GM21737 (cell line): ENCODE measurements around the gene FADS6.
"Not testable (repeated sequence)": the region's sequence is repeated elsewhere in the genome, so short reads cannot be mapped to it uniquely, and the experiment has no call there.

Source experiments
- ATAC-seq: cut with Tn5 transposase; IDR thresholded peaks from one replicate; pipeline ENCODE4 v1.9.1; 2021; ENCODE audit warnings: mild to moderate bottlenecking, moderate library complexity; ENCODE audit not compliant: unreplicated experiment

The FADS6 gene

DNA sequence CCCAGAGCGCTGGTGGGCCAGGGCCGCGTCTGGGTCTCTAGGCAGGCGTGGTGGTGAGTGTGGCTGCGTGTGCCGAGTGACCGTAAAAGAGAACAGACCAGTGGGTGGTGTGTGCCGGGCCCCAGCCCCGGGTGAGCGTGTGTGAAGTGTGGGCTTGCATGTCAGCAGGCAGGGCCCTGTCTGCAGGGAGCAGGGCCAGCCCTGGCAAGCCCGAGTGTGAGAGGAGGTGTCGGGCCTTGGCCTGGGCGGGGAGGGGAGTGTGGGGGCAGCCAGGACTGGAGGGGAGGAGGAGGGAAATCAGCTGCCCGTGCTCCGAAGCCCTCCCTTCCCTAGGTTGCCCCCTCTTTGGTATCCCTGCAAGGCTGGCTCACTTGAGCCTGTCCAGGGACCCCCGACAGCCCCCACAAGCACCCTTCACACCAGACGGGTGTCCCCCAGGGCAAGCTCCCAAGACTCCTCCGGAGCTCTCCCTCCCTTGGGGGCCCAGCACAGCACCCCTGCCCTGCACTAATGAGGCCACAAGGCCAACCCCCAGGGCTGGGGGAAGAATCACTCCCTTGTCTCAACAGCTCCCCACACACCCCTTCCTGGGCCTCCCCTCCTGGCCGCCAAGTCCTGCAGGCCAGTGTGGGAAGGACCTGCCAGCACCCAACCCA lies 27.7 kb upstream of the FADS6 start:
- no peak for ATAC-seq

DNA sequence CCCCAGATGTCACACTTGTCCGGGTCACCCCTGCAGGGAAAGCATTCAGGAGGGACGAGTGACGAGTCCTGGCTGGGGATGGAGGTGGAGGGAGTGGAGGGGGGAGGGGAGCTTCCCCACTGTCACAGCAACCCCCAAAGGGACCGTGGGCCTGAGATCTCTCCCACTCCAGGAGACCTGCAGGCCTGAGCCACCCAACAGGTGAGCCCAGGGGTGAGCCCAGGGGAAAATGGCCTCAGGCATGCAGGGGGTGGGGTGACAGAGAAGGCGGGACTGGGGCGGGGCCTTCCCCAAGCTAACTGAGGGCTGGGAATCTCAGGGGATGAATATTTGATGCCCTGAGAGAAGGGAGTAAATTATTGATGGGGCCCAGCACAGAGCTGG lies 27.2 kb upstream of the FADS6 start:
- no peak for ATAC-seq

DNA sequence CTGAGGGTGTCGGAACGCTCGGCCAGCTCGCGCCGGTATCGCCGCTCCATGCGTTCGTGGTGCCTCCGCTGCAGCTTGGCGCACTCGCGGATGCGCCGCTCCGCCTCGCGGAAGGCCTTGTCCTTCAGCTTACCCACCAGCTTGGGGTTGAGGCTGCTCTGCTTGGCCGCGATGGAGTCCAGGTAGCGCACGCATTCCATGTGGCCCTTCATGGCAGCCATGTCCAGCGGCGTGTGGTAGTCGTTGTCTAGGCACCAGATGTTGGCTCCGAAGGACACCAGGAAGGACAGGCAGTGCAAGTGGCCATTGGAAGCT lies 26.8 kb upstream of the FADS6 start:
- no peak for ATAC-seq

DNA sequence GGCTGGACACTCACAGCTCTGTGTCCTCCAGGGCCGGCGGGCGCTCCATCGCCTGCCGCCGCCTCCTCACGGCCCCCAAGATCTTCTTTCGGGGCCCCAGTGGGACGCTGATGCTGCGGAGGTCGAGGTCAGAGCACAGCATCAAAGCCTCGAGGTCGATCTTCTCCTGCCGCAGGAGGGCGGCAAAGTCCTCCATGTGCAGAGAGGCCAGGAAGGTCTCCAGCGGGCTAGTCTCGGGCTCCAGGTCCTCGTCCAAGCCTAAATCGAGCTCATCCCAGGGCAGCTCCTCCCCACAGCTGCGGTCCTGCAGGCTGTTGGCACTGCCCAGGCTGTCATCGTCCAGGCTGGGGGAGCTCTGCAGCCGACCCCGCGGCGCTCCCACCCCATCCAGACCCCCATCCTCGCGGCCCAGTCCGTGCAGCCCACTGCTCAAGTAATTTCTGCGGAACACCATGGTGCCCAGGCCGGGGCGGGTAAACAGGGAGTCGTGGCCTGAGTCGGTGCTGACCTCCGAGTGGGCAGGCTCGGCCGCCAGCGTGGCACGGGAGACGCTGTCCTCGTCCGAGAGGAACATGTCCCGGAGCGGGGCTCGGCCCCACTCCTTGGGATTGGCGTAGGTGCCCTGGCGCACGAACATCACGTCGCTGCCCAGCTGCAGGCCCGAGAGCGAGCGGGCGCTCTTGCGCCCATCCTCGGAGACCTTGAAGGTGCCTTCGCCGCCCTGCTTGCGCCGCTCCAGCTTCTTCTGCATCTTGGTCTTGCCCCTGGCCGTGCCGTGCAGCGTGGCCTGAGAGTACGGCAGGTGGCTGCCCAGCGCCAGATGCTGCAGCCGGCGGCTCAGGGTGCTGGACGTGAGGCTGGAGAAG lies 26.2 kb upstream of the FADS6 start:
- ATAC-seq = no peak

DNA sequence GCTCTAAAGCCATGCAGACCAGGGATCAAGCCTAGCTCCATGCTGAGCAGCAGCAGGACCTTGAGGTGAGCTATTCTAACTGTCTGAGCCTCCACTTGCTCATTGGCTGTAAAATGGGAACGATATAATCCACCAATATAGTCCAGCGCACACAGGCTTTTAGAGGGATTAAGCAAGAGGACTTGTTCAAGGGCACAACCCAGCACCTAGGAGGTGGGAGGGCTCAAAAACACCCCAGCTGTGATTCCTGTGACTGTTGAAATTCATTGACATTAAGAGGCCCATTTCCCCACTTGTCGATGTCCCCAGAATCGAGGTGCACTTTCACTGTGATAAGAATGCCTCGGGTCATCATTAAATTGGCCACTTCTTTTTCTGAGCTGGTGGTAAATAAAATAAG lies 25.5 kb upstream of the FADS6 start:
- ATAC-seq = no peak

DNA sequence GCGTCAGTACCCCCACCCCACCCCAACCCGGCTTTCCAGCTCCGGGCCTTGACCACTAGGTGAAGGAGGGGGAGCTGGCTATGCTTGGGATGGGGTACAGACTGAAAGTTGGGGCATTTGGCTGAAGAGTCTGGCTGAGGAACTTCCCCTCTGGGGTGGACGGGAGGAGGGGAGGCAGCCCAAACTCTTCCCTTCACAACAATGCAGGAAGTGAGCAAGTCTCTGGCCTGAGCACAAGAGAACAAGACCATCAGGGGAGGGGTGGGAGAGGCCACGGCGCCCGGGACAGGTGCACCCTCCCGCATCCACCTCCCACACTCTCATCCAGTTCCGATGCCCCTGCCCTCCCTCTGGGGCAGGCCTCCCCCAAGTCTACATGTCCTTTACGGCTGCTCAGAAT lies 24.0 kb upstream of the FADS6 start:
- ATAC-seq = no peak

DNA sequence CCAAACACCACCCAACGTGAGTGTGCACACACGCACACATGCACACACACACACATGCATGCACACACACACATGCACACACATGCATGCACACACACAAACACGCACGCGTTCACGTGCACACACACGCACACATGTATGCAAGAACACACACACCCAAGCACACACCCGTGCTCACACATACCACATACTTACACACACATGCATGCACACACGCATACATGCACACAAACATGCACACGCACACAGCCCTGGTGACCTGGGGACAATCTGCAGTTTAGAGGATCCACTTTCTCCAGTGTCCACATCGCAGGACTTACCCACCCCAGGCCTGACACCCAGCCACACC lies 23.4 kb upstream of the FADS6 start:
- no peak for ATAC-seq

DNA sequence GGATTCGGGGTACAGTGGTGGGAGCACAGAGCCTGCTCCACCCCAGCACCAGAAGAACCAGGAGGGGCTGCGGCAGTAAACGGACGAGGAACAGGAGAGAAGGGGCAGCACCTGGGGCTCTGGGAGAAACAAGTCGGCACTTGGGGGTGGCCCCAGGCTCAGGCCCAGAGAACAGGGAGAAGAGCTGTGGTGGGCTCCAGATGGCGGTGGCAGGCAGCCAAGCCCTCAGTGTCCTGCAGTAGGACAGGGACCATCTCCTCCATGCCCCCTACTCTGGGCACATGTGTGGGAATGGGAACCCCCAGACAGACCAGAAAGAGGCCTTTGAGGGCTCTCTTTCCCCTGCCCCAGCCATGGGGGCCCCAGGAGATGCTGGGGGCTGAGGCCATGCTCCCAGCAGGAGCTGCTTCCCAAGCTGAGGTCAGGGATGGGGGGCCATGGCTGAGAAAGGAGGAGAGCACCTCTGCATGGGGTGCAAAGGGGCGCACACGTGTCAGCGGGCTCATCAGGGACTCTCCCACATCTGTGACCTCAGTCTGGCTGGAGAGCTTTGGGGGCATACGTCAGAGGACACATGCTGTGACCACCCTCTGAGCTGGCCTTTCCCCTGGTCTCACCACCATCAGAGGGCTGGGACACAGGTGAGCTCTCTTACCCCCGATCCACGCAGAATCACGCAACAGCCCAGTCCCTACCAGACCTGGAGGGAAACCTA lies 22.9 kb upstream of the FADS6 start:
- ATAC-seq = no peak

DNA sequence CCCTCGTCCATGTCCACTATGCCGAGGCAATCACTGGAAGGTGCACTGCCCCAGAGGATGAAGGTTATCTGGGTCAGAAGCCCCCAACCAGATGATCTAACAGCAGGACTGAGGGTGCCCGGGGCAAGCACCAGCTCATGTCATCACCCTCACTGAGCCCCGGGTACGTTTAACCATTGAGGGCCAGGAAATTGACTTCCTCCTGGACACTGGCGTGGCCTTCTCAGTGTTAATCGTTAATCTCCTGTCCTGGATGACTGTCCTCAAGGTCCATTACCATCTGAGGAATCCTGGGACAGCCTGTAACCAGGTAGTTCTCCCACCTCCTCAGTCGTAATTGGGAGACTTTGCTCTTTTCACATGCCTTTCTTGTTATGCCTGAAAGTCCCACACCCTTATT lies 18.0 kb upstream of the FADS6 start:
- ATAC-seq = not testable (repeated sequence)

DNA sequence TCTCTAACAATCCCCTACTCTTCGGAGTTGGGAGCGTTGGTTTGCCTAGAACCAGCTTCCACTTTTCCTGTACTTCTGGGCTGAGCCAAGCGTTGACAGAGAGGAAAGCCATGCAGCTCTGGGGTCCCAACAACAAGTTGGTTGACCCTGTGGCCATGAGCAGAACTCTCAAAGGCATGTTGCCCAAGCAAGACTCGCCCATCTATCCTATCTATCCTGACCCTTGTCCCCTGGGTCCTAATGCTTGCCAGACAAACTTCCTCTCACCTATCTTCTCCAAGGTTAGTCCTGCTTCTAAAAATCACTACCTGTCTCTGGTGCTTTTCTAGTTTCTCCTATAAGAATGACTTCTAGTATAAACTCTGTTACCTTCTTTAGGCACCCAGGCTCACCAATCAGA lies 15.7 kb upstream of the FADS6 start:
- not testable (repeated sequence) for ATAC-seq

DNA sequence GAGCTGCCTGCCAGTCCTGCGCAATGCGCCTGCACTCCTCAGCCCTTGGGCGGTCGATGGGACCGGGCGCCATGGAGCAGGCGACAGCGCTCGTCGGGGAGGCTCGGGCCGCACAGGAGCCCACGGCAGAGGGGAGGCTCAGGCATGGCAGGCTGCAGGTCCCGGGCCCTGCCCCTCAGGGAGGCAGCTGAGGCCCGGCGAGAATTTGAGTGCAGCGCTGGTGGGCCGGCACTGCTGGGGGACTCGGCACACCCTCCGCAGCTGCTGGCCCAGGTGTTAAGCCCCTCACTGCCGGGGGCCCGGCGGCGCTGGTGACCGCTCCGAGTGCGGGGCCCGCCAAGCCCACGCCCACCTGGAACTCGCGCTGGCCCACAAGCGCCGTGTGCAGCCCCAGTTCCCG lies 13.6 kb upstream of the FADS6 start:
- ATAC-seq = no peak

DNA sequence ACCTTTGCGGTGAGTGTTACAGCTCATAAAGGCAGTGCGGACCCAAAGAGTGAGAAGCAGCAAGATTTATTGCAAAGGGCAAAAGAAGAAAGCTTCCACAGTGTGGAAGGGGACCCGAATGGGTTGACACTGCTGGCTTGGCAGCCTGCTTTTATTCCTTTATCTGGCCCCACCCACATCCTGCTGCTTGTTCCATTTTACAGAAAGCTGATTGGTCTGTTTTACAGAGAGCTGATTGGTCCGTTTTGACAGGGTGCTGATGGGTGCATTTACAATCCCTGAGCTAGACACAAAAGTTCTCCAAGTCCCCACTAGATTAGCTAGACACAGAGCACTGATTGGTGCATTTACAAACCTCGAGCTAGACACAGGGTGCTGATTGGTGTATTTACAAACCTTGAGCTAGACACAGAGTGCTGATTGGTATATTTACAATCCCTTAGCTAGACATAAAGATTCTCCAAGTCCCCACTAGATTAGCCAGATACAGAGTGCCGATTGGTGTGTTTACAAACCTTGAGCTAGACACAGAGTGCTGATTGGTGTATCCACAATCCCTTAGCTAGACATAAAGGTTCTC lies 12.9 kb upstream of the FADS6 start:
- ATAC-seq = not testable (repeated sequence)

DNA sequence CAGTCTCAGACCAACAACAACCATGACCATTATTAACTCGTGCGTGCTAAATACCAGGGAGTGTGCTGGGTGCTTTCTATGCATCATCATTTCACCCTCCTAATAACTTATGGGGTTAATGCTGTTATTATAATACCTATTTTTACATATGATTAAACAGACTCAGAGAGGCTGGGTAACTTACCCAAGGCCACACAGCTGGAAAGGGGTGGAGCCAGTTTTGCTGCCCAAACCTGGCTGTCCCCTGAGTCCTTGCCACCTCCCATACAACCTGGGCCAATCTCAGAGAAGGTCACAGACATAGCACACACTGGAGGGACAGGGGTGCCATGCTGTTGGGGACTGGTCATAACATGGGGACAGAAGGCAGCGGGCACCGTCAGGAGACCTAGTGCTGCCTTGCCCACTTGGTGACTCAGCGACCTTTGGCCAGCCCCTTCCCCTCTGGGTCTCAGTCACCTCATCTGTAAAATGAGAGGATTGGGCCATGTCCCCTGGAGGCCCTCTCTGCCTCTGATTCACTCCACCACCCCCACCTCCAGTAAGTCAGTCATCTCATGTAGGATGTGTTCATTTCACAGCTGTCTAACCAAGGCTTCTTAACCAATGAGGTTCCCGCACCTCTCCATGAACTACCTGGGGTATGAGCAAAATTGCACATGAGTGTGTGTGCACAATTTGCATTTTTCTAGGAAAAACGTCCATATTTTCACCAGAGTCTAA lies 11.4 kb upstream of the FADS6 start:
- no peak for ATAC-seq

DNA sequence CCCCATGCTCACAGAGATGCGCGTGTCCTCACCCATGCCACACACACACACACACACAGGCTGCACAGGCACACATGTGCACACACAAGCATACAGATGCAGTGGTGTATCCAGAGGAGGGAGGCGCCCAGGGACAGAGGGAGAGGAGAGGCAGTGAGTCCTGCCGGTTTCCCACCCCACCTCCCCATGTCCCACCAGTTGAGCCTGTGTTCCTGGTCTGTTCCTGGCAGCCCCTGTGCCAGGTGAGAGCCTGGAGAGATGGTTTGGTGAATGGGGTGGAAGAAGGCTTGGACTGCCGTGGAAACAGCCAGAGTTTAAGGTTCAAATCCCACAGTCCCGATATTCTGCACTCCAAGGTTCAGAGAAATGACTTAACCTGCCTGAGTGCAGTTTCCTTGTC lies 10.2 kb upstream of the FADS6 start:
- ATAC-seq = no peak

DNA sequence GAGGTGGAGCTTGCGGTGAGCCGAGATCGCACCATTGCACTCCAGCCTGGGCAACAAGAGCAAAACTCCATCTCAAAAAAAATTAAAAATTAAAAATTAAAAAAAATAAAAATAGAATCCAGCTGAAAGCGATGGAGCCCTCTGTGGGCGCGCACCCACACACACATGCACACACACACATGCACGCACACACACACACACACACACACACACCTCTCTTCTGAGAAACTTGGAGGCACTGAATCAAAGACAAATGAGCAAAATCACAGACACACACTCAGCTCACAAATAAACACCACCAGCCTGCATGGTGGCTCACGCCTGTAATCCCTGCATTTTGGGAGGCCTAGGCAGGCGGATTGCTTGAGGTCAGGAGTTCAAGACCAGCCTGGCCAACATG lies 9.6 kb upstream of the FADS6 start:
- ATAC-seq = no peak

DNA sequence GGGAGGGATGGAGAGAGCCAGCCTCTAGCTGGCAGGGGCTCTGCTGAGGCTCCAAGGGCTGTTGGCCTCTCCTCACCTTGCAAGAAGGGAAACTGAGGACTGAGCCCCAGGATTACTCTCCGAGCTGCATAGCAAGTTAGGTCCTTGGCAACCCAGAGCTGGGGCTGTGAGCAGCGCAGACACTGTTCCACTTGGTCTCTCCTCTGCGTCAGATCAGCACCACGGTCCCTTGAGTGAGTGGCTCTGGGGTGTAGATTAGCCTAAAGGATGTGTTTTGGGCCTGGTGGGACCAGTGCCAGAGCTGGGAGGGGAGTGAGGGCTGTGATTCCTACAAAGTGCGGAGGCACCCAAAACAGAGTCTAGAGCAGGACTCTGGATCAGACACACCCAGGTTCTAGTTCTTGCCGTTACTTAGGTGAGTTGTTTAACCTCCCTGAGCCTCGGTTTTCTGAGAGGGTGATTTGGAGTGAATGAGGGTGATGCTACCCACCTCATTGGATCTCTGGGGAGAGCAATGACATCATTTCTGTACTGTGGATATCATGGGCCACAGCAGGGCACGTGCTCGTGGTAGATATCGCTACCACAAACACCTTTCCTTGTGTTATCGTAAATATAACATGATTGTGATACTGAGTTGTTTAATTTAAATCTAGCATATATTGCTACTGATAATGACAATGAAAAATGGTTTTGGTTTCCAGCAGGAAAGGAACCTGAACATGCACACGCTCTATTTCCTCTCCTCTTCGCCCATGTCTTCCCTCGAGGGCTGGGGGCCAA lies 8.1 kb upstream of the FADS6 start:
- no peak for ATAC-seq

DNA sequence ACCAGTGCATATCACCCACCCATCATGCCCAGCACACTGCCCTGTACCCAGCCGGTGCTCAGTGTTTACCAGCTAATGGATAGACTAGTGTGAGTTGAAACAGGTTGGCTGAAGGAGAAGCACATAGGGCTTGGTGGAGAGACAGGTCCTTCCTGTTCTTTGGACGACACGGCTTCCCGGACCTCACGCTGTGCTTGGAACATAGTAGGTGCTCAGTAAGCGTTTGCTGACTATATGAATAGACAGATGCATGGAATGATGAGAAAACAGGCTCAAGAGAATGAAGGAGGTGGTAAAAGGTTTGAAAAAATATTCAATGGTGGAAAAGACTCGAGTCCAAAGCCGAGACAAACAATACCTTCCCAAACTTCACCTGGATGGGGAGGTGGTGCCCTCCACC lies 6.8 kb upstream of the FADS6 start:
- no peak for ATAC-seq

DNA sequence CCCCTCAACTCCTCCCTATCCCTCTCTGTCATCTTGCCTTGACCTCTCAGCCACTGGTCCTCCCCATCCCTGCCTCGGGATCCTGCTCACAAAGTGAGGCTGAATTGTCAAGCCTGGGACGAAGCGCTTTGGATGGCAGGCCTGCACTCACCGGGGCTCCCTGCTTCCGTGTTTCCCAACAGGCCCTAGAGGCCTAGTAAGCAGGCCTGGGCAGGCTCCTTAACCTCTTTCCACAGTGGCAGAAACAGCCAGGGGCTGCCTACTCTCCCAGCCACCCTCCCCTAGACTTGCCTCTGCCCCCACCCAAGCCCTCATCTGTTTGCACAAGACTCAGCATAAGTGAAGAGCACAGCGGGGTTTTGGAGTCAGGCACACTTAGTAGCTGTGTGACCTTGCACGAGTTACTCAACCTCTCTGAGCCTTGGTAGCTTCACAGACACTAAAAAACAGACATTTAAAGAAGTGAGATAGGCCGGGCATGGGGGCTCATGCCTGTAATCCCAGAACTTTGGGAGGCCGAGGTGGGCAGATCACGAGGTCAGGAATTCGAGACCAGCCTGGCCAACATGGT lies 5.0 kb upstream of the FADS6 start:
- ATAC-seq = no peak

DNA sequence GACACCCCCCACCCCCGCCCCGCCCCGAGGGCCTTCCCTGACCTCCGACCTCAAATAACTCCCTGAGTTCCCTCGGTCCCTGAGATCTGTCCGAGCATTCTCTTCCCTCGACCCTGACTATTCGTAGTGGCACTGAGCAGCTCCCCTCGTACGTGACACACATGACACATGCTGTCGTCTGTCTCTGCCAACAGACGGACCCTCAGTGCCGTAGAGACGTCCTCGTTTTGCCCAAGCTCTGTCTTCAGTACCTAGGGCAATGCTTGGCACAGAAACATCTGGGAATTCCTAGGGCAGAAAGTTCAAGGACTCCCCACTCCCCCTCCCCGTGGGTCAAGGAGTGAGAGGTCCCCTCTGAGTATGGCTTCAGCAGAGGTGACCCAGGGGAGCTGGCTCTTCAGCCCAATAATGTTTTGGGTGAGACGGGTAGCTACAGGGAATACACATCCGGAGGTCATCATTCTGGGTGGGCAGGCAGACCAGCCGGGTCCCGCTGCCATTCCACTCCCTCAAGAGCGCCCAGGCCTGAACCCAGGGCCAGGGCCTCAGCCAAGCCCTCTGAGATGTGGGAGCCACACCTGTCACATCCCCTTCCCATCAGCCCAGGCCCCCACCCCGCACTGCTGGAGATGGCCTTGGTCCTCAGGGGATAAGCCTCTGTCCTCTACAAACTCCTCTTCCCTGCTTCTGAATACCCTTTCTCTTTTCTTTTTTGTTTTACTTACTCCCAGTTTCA lies 671 bp upstream of the FADS6 start:
- ATAC-seq = no peak
